Measurements from ENCODE around the gene PDE6G.
A peak's percentile ranks its signal among the peaks of the same experiment; 100 is the strongest.
"Not testable (repeated sequence)": the region's sequence is repeated elsewhere in the genome, so short reads cannot be mapped to it uniquely, and the experiment has no call there.

PDE6G gene

DNA sequence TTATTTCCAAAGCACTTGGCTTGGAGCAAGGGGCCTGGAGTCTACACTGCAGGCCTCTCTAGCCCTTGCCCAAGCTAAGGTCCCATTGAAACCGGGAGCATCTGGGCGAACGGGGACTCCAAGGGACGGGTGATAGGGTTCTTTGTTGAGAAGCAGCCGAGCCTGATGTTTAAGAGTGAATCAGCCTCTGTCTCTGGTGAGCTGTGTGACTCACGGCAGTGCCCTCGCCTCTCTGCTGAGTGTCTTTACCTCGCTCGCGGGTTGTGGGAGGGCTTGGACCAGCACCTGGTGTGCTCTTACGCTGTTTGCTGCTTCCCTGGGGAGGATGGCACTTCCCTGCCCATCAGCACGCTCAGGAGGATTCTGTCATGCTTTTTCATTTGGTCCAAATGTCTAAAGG is 28.8 kb upstream of the PDE6G start:
- Histone ChIP-seq H3K36me3 (ENCODE audit: control insufficient read depth in 2 of 2, insufficient read depth in 2 of 2, low read length in 2 of 2) (peaks cover 8 to 24% of the 10 kb centered on the region in 2 donors), H3K4me3 (ENCODE audit: low read length in 2 of 2) (peak overlapping the region; percentile 81 to 92), H3K9me3 (ENCODE audit: control insufficient read depth in 2 of 2, low read length in 2 of 2) (no peaks in the 10 kb centered on the region), H3K27me3 (ENCODE audit: control insufficient read depth in 1 of 2, insufficient read depth in 2 of 2, low read length in 2 of 2) (no peaks in the 10 kb centered on the region), H3K9ac (ENCODE audit: low read length in 2 of 2) (peak overlapping the region; percentile 68 to 80), H3K27ac (ENCODE audit: low read length) (no peak overlapping the region), H3K4me1 (ENCODE audit: control insufficient read depth, insufficient read depth, low read length) (peaks cover 26% of the 10 kb centered on the region)

DNA sequence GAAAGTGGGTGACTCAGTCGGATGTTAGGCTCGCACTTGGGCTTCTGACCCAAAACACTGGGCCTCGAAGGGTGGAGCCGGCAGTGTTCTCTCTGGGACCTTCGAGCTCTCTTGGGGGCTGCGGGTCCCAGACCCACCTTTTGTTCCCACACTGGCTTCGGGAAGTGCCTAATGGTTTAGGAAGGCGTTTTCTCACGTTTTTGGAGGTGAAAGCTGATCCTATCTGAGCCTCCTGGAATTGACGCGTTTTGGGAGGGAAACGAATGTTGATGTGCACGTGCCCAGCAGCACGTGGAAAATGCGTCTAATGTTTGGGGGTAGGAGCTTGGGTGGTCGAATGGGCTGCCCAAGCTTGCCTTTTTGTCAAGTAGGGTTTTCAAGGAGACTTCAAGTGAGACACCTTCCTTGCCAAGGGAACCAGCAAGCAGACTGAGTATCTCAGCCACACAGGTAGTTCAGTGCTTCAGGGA is 28.1 kb upstream of the PDE6G start:
- no peak overlapping the region for H3K27ac ChIP-seq (ENCODE audit: low read length)
- H3K9me3 ChIP-seq (ENCODE audit: control insufficient read depth in 2 of 2, low read length in 2 of 2), result no peaks in the 10 kb centered on the region
- peaks cover 7 to 24% of the 10 kb centered on the region in 2 donors for H3K36me3 ChIP-seq (ENCODE audit: control insufficient read depth in 2 of 2, insufficient read depth in 2 of 2, low read length in 2 of 2)
- H3K4me3 ChIP-seq (ENCODE audit: low read length in 2 of 2), result peak overlapping the region; percentile 81 to 92
- H3K9ac ChIP-seq (ENCODE audit: low read length in 2 of 2), result peak overlapping the region; percentile 68 to 80
- H3K27me3 ChIP-seq (ENCODE audit: control insufficient read depth in 1 of 2, insufficient read depth in 2 of 2, low read length in 2 of 2), result no peaks in the 10 kb centered on the region
- peaks cover 26% of the 10 kb centered on the region for H3K4me1 ChIP-seq (ENCODE audit: control insufficient read depth, insufficient read depth, low read length)

DNA sequence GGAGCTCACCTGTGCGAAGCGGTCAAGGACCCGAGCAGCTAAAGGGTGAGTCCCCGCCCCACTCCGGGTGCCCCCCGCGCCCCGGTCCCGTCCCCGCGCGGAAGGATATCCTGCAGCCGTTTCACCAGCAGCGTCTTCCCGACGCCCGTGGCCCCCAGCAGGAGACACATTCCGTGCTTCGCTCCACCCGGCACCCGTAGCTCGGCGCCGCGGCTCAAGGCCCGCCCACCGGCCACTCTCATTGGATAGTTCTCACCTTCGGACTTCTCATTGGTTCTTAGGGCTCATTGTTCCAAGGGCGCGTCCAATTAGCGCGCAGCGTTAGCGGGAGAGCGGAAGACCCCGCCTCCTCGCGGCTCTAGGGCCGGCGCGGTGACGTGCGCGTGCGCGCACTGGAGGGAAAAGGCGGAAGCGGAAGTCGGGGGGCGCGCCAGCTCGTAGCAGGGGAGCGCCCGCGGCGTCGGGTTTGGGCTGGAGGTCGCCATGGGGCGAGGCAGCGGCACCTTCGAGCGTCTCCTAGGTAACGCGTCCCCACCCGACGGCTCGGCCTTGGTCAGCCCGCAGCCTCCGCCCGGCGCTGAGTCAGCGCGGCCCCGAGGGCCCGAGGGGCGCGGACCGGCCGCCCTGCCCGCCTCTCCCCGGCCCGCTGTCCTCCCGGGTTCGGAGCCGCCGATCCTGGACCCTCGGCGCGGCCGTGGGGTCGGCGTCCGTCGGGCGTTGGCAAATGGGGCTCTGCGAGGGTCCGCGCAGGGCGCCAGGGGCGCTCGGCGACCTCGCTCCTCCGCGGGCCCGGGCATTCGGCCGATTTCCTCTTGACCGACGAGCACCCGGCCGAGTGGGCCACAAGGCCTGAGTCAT is 27.5 kb upstream of the PDE6G start, which contains the start of the genes ARL16 and HGS:
TSS of gene ARL16 (minus strand) at position 214 of the 858 bp plus-strand sequence. CDS start at position 170, 44 bp downstream.
TSS of gene HGS (plus strand) at position 428 of the 858 bp plus-strand sequence. CDS start at position 484, 56 bp downstream.
- peak within 1 kb of the TSS; percentile 82 to 83 for H3K9ac ChIP-seq (ENCODE audit: low read length in 2 of 2)
- H3K27ac ChIP-seq (ENCODE audit: low read length), result peak within 1 kb of the TSS; percentile 55
- peaks cover 26% of the 10 kb centered on the region for H3K4me1 ChIP-seq (ENCODE audit: control insufficient read depth, insufficient read depth, low read length)
- H3K36me3 ChIP-seq (ENCODE audit: control insufficient read depth in 2 of 2, insufficient read depth in 2 of 2, low read length in 2 of 2), result peaks cover 5 to 18% of the 10 kb centered on the region in 2 donors
- no peaks in the 10 kb centered on the region for H3K9me3 ChIP-seq (ENCODE audit: control insufficient read depth in 2 of 2, low read length in 2 of 2)
- peak within 1 kb of the TSS; percentile 82 to 92 for H3K4me3 ChIP-seq (ENCODE audit: low read length in 2 of 2)
- no peaks in the 10 kb centered on the region for H3K27me3 ChIP-seq (ENCODE audit: control insufficient read depth in 1 of 2, insufficient read depth in 2 of 2, low read length in 2 of 2)

DNA sequence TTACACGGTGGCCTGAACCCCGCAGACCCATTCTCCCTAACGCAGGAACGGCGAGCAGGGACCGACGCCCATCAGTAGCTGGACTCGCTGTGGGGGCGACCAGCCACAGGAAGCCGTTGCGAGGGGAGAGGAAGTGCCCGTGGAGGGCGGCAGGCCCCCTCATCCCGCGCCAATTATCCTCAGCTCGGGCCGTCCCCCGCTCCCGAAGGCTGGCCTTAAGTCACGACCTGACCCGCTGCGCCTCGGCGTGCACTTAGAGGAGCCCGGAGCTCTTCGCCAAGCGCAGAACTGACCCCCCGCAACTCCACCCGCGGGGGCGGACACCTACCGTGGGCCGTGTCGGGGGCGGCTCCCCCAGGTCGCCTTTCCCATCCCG is 26.9 kb upstream of the PDE6G start:
- Histone ChIP-seq H3K27me3 (ENCODE audit: control insufficient read depth in 1 of 2, insufficient read depth in 2 of 2, low read length in 2 of 2) (no peaks in the 10 kb centered on the region), H3K36me3 (ENCODE audit: control insufficient read depth in 2 of 2, insufficient read depth in 2 of 2, low read length in 2 of 2) (peaks cover 5 to 14% of the 10 kb centered on the region in 2 donors), H3K9me3 (ENCODE audit: control insufficient read depth in 2 of 2, low read length in 2 of 2) (no peaks in the 10 kb centered on the region), H3K4me1 (ENCODE audit: control insufficient read depth, insufficient read depth, low read length) (peaks cover 26% of the 10 kb centered on the region), H3K9ac (ENCODE audit: low read length in 2 of 2) (peak overlapping the region; percentile 82 to 83), H3K4me3 (ENCODE audit: low read length in 2 of 2) (peak overlapping the region; percentile 82 to 92), H3K27ac (ENCODE audit: low read length) (peak overlapping the region; percentile 55)

DNA sequence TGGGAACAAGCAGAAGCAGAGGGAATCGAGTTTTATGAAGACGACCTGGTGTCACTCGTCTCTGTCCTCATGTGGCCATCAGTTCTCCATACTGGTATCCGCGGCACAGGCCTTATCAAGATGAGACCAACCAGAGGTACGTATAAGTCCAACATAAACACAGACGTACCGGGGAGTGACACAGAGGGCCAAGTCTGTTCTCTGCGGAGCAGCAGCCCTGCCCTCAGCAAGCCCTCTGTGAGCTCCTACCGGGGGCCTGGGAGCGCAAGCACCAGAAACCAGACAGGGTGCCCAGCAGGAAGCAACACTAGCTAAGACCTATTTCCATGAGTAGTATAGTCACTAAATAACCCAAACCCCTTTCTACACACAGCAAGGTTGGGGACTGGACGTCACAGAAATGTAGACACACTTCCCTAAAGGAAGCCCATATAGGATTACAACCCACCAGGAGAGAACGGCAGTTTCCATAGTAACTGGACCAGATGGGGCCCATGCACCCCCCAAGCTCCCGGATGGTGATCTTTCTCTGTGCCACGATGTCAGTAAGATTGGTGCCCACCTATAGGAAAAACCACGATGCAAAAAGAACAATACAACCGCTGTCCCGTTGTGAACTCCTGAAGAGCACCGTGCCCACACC is 26.3 kb upstream of the PDE6G start:
- Histone ChIP-seq H3K9me3 (ENCODE audit: control insufficient read depth in 2 of 2, low read length in 2 of 2) (no peaks in the 10 kb centered on the region), H3K9ac (ENCODE audit: low read length in 2 of 2) (peak overlapping the region; percentile 82 to 83), H3K4me1 (ENCODE audit: control insufficient read depth, insufficient read depth, low read length) (peaks cover 26% of the 10 kb centered on the region), H3K4me3 (ENCODE audit: low read length in 2 of 2) (peak overlapping the region; percentile 82 to 92), H3K27ac (ENCODE audit: low read length) (no peak overlapping the region), H3K36me3 (ENCODE audit: control insufficient read depth in 2 of 2, insufficient read depth in 2 of 2, low read length in 2 of 2) (peaks cover 5 to 14% of the 10 kb centered on the region in 2 donors), H3K27me3 (ENCODE audit: control insufficient read depth in 1 of 2, insufficient read depth in 2 of 2, low read length in 2 of 2) (no peaks in the 10 kb centered on the region)

DNA sequence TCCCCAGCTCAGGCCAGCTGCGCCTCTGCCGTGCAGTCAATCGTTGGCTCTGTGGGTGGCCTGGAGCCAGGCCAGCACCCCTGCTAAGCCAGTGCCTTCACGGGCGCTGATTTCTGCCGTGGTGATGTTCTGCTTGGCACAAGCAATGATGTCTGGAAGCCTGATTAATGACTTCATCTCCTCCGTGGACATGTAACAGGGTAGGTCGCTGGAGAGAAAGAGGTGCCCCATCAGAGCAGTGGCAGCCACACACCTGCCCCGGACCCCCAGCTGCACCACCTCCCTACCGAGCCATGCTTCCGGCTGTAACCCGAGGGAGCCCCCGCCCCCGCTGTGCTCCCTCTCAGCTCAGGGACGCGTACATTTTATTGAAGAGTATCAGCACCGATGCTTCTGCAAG is 25.3 kb upstream of the PDE6G start:
- Histone ChIP-seq H3K9ac (ENCODE audit: low read length in 2 of 2) (no peak overlapping the region), H3K9me3 (ENCODE audit: control insufficient read depth in 2 of 2, low read length in 2 of 2) (no peaks in the 10 kb centered on the region), H3K27ac (ENCODE audit: low read length) (no peak overlapping the region), H3K36me3 (ENCODE audit: control insufficient read depth in 2 of 2, insufficient read depth in 2 of 2, low read length in 2 of 2) (peaks cover 5 to 9% of the 10 kb centered on the region in 2 donors), H3K27me3 (ENCODE audit: control insufficient read depth in 1 of 2, insufficient read depth in 2 of 2, low read length in 2 of 2) (no peaks in the 10 kb centered on the region), H3K4me3 (ENCODE audit: low read length in 2 of 2) (no peak overlapping the region), H3K4me1 (ENCODE audit: control insufficient read depth, insufficient read depth, low read length) (peaks cover 26% of the 10 kb centered on the region)

DNA sequence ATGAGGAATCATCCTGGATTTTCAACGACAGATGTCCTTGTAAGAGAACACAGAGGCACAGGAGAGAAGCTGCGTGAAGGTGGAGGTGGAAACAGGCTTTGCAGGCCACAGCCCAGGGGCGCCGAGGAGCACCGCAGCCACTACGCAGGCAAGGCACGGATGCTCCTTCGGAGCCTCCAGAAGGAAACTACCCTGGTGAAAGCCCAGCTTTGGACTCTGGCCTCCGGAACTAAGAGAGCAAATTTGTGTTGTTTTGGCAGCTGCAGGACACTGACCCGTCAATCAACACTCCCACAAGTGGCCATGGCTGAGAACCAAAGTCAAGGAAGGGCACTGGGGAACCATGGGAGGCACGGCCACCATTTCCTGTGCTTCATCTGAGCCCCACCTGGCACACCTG is 23.8 kb upstream of the PDE6G start:
- Histone ChIP-seq H3K9ac (ENCODE audit: low read length in 2 of 2) (no peak overlapping the region), H3K27ac (ENCODE audit: low read length) (no peak overlapping the region), H3K4me3 (ENCODE audit: low read length in 2 of 2) (no peak overlapping the region), H3K4me1 (ENCODE audit: control insufficient read depth, insufficient read depth, low read length) (peaks cover 19% of the 10 kb centered on the region), H3K9me3 (ENCODE audit: control insufficient read depth in 2 of 2, low read length in 2 of 2) (no peaks in the 10 kb centered on the region), H3K36me3 (ENCODE audit: control insufficient read depth in 2 of 2, insufficient read depth in 2 of 2, low read length in 2 of 2) (peaks cover 0 to 5% of the 10 kb centered on the region in 2 donors), H3K27me3 (ENCODE audit: control insufficient read depth in 1 of 2, insufficient read depth in 2 of 2, low read length in 2 of 2) (no peaks in the 10 kb centered on the region)

DNA sequence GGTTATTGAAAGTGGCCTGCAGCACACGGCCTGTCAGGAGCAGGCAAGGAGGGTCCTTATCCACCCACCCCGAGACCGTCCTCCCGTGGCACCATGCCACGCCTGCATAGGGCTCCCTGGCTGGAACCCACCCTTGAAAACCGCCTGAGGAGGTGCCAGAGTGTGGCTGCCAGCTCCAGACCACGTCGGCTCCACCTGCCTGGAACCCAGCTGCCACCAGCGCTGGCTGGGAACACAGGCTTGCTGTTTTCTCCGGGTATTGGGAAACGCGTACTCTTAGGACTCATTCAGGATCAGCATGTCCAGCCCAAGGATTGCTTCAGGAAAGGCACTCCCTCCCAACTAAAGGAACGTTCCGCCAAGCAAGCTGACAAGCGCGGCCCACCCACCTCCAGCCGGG is 20.6 kb upstream of the PDE6G start:
- Histone ChIP-seq H3K9me3 (ENCODE audit: control insufficient read depth in 2 of 2, low read length in 2 of 2) (no peaks in the 10 kb centered on the region), H3K9ac (ENCODE audit: low read length in 2 of 2) (no peak overlapping the region), H3K36me3 (ENCODE audit: control insufficient read depth in 2 of 2, insufficient read depth in 2 of 2, low read length in 2 of 2) (peaks cover 9 to 17% of the 10 kb centered on the region in 2 donors), H3K27me3 (ENCODE audit: control insufficient read depth in 1 of 2, insufficient read depth in 2 of 2, low read length in 2 of 2) (no peaks in the 10 kb centered on the region), H3K4me1 (ENCODE audit: control insufficient read depth, insufficient read depth, low read length) (no peaks in the 10 kb centered on the region), H3K27ac (ENCODE audit: low read length) (no peak overlapping the region), H3K4me3 (ENCODE audit: low read length in 2 of 2) (no peak overlapping the region)

DNA sequence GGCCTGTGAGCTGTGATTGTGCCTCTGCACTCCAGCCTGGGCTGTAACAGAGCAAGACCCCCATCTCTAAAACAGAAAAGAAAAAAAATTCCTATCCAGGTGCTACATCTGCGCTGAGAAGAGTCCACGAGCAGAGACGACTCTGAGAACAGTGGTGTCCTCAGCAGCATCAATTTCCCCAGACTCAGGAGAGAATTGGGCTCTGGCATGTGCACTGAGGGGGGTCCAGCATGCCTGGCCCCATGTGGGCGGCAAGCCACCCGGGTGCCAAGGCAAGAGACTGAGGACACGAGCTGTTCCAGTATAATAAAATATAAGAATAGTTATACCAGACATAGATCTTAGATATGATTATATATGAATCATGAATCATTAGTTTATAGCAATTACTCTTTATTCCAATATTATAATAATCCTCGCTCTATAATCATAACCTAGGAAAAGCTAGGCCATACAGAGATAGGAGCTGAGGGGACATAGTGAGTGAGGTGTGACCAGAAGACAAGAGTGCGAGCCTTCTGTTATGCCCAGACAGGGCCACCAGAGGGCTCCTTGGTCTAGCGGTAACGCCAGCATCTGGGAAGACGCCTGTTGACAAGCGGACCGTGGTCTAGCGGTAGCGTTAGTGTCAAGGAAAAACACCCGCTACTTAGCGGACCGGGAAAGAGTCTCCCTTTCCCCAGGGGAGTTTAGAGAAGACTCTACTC is 19.3 kb upstream of the PDE6G start:
- H3K9ac ChIP-seq (ENCODE audit: low read length in 2 of 2); H3K27ac ChIP-seq (ENCODE audit: low read length); H3K4me3 ChIP-seq (ENCODE audit: low read length in 2 of 2); H3K9me3 ChIP-seq (ENCODE audit: control insufficient read depth in 2 of 2, low read length in 2 of 2); H3K27me3 ChIP-seq (ENCODE audit: control insufficient read depth in 1 of 2, insufficient read depth in 2 of 2, low read length in 2 of 2); H3K4me1 ChIP-seq (ENCODE audit: control insufficient read depth, insufficient read depth, low read length): not testable (repeated sequence)
- H3K36me3 ChIP-seq (ENCODE audit: control insufficient read depth in 2 of 2, insufficient read depth in 2 of 2, low read length in 2 of 2), result peaks cover 17 to 23% of the 10 kb centered on the region in 2 donors

DNA sequence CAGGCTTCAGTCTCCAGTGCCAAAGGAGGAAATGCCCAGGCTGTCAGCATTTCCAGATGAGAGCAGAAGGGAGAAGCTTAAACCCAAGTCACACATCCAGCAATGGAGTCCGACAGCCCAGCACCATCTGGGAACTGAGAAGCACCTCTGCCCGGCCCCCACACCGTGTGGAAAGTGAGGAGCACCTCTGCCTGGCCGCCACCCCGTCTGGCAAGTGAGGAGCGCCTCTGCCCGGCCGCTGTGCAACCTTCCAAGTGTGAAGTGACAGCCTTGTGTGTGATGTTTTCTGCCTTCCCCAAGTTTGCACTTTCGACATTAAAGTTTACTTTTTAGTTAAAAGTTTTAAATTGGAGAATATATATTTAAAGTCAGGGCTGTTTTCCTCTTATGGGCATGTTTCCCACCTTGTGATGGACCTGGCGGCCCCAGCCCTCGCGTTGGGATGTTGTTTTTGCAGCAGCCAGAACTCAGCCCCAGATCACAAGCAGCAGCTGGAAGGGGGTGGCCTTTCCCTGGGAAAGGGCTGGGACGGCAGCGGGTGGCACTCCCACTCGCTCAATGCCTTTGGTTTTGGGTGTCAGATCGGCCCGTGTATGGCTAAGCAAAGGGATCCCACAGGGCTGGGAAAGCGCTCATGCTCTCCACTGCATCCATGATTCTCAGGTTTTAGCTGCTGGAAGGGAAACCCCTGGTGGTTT is 17.4 kb upstream of the PDE6G start:
- H3K27ac ChIP-seq (ENCODE audit: low read length), result no peak overlapping the region
- no peaks in the 10 kb centered on the region for H3K9me3 ChIP-seq (ENCODE audit: control insufficient read depth in 2 of 2, low read length in 2 of 2)
- H3K36me3 ChIP-seq (ENCODE audit: control insufficient read depth in 2 of 2, insufficient read depth in 2 of 2, low read length in 2 of 2), result peaks cover 21 to 22% of the 10 kb centered on the region in 2 donors
- H3K9ac ChIP-seq (ENCODE audit: low read length in 2 of 2), result no peak overlapping the region
- no peaks in the 10 kb centered on the region for H3K4me1 ChIP-seq (ENCODE audit: control insufficient read depth, insufficient read depth, low read length)
- H3K4me3 ChIP-seq (ENCODE audit: low read length in 2 of 2), result no peak overlapping the region
- H3K27me3 ChIP-seq (ENCODE audit: control insufficient read depth in 1 of 2, insufficient read depth in 2 of 2, low read length in 2 of 2), result no peaks in the 10 kb centered on the region
